ENCODE measurements around the gene CDH8. TPM values are rescaled to one million over a fixed set of nuclear protein-coding genes. Genes with fewer than 3 reads are reported as not detected.

Gene CDH8
- total and polyA plus RNA-seq, 2 experiments from 2014 or later: 2.1 to 2.2 TPM

- no peaks in the 10 kb centered on the region for H3K79me2 ChIP-seq
- no peak for DNase-seq (ENCODE audit: low spot score)
- TF ChIP-seq, protein P1, sequence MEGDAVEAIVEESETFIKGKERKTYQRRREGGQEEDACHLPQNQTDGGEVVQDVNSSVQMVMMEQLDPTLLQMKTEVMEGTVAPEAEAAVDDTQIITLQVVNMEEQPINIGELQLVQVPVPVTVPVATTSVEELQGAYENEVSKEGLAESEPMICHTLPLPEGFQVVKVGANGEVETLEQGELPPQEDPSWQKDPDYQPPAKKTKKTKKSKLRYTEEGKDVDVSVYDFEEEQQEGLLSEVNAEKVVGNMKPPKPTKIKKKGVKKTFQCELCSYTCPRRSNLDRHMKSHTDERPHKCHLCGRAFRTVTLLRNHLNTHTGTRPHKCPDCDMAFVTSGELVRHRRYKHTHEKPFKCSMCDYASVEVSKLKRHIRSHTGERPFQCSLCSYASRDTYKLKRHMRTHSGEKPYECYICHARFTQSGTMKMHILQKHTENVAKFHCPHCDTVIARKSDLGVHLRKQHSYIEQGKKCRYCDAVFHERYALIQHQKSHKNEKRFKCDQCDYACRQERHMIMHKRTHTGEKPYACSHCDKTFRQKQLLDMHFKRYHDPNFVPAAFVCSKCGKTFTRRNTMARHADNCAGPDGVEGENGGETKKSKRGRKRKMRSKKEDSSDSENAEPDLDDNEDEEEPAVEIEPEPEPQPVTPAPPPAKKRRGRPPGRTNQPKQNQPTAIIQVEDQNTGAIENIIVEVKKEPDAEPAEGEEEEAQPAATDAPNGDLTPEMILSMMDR (IDR thresholded peaks at IDR 0.05; ENCODE audit: poor library complexity): no peak
- TF ChIP-seq EZH2 (IDR thresholded peaks at IDR 0.05; ENCODE audit: borderline replicate concordance) (no peak), EZH2phosphoT487 (IDR thresholded peaks at IDR 0.05; ENCODE audit: low read depth, severe bottlenecking, unreplicated experiment) (no peak)
- no peak overlapping the region for H3K27ac ChIP-seq
- H3K9me3 ChIP-seq (ENCODE audit: low read depth): no peaks in the 10 kb centered on the region
- no peaks in the 10 kb centered on the region for H3K36me3 ChIP-seq (replicated peaks; ENCODE audit: insufficient read depth, low read depth)
- H3K4me1 ChIP-seq (ENCODE audit: insufficient read depth): no peaks in the 10 kb centered on the region
- no peaks in the 10 kb centered on the region for H3K27me3 ChIP-seq
- no peak overlapping the region for H3K4me3 ChIP-seq
- H3K9me2 ChIP-seq (replicated peaks; ENCODE audit: insufficient read depth): no peaks in the 10 kb centered on the region
- 88% methylated on average over 2 of the region's 2 CpGs for WGBS (ENCODE audit: low lambda C conversion rate, missing lambda C conversion rate)
- no peak overlapping the region for H3K4me2 ChIP-seq
- no peak overlapping the region for H2AFZ ChIP-seq
- H4K20me1 ChIP-seq (ENCODE audit: insufficient read depth, poor library complexity, severe bottlenecking): no peaks in the 10 kb centered on the region
Measured at GRCh38 chr16:61616088-61616487, 420.1 kb downstream of the CDH8 start.

DNA sequence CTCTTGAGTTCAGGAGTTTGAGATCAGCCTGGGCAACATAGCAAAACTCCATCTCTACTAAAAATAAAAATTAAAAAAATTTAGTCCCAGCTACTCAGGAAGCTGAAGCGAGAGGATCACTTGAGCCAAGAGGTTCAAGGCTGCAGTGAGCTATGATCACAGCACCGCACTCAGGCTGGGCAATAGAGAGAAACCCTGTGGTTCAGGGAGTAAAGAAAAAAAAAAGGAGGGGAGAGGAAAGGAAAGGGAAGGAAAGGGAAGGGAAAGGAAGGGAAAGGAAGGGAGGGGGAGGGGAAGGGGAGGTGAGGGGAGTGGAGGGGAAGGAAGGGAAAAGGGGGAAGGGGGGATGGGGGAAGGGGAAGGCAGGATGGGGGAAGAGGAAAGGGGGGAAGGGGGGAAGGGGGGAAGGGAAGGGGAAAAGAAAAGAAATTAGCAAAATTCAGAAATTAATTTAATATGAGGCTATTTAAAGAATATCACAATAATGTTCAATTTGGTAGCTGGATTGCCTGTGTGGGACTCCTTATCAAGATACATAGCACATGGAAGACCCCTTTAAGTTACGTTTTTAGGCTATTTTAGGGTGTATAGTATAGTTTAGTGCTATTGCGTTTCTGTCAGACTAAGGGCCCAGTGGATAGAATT lies 424.3 kb downstream of the CDH8 start:
- H3K9me2 ChIP-seq (replicated peaks; ENCODE audit: insufficient read depth): no peaks in the 10 kb centered on the region
- no peak overlapping the region for H3K4me2 ChIP-seq
- no peaks in the 10 kb centered on the region for H3K36me3 ChIP-seq (replicated peaks; ENCODE audit: insufficient read depth, low read depth)
- no peaks in the 10 kb centered on the region for H3K4me1 ChIP-seq (ENCODE audit: insufficient read depth)
- TF ChIP-seq, protein P1 (IDR thresholded peaks at IDR 0.05; ENCODE audit: poor library complexity): no peak
- no peak for TF ChIP-seq EZH2phosphoT487 (IDR thresholded peaks at IDR 0.05; ENCODE audit: low read depth, severe bottlenecking, unreplicated experiment)
- no peak for TF ChIP-seq EZH2 (IDR thresholded peaks at IDR 0.05; ENCODE audit: borderline replicate concordance)
- H3K4me3 ChIP-seq: no peak overlapping the region
- H2AFZ ChIP-seq: no peak overlapping the region
- DNase-seq (ENCODE audit: low spot score): no peak
- no peak overlapping the region for H3K27ac ChIP-seq
- WGBS (ENCODE audit: low lambda C conversion rate, missing lambda C conversion rate): 90% methylated on average over 4 of the region's 4 CpGs
- H3K27me3 ChIP-seq: no peaks in the 10 kb centered on the region
- no peaks in the 10 kb centered on the region for H3K9me3 ChIP-seq (ENCODE audit: low read depth)
- H4K20me1 ChIP-seq (ENCODE audit: insufficient read depth, poor library complexity, severe bottlenecking): no peaks in the 10 kb centered on the region
- no peaks in the 10 kb centered on the region for H3K79me2 ChIP-seq

GRCh38 chr16:61606581-61606980 lies 429.7 kb downstream of the CDH8 start:
- WGBS (ENCODE audit: low lambda C conversion rate, missing lambda C conversion rate): 83% methylated on average over 1 of the region's 1 CpG
- Histone ChIP-seq H3K79me2 (no peaks in the 10 kb centered on the region), H3K9me3 (ENCODE audit: low read depth) (no peaks in the 10 kb centered on the region), H3K4me2 (no peak overlapping the region), H3K4me1 (ENCODE audit: insufficient read depth) (no peaks in the 10 kb centered on the region), H3K27ac (no peak overlapping the region), H4K20me1 (ENCODE audit: insufficient read depth, poor library complexity, severe bottlenecking) (no peaks in the 10 kb centered on the region), H2AFZ (no peak overlapping the region), H3K27me3 (no peaks in the 10 kb centered on the region), H3K4me3 (no peak overlapping the region), H3K9me2 (replicated peaks; ENCODE audit: insufficient read depth) (no peaks in the 10 kb centered on the region), H3K36me3 (replicated peaks; ENCODE audit: insufficient read depth, low read depth) (no peaks in the 10 kb centered on the region)
- DNase-seq (ENCODE audit: low spot score): no peak
- TF ChIP-seq EZH2phosphoT487 (IDR thresholded peaks at IDR 0.05; ENCODE audit: low read depth, severe bottlenecking, unreplicated experiment) (no peak), EZH2 (IDR thresholded peaks at IDR 0.05; ENCODE audit: borderline replicate concordance) (no peak)
- TF ChIP-seq, protein P1 (IDR thresholded peaks at IDR 0.05; ENCODE audit: poor library complexity): no peak

Measured in hepatocyte (in vitro differentiated cells).